EH (cell line): ENCODE measurements around the gene CDSN.

Experiments
- DNase-seq: peaks from one replicate; pipeline ENCODE4 v3.0.0-alpha.2; 2015; ENCODE audit warnings: low read depth

The CDSN gene

GRCh38 chr6:31145386-31145785, 25.1 kb upstream of the CDSN start:
- no peak for DNase-seq

GRCh38 chr6:31144970-31145340, 24.7 kb upstream of the CDSN start:
- no peak for DNase-seq

GRCh38 chr6:31144296-31144969, 24.2 kb upstream of the CDSN start:
- no peak for DNase-seq

- peak; percentile 92 for DNase-seq
These were observed 22.9 kb upstream of the CDSN start for GRCh38 chr6:31143148-31143547.

- DNase-seq = no peak
These were observed 22.1 kb upstream of the CDSN start for GRCh38 chr6:31142361-31142761.

- no peak for DNase-seq
These were observed 20.4 kb upstream of the CDSN start for GRCh38 chr6:31140643-31141042.

- peak; percentile 91 for DNase-seq
These were observed 19.4 kb upstream of the CDSN start for GRCh38 chr6:31139599-31139998.

GRCh38 chr6:31138982-31139381, 18.7 kb upstream of the CDSN start, which contains the start of gene PSORS1C2:
TSS of gene PSORS1C2 (minus strand) at chr6:31139066. CDS start at chr6:31139026, 40 bp downstream.
- no peak for DNase-seq

GRCh38 chr6:31135710-31136109, 15.5 kb upstream of the CDSN start:
- no peak for DNase-seq

GRCh38 chr6:31132806-31133205, 12.6 kb upstream of the CDSN start:
- DNase-seq = no peak

GRCh38 chr6:31131595-31131994, 11.3 kb upstream of the CDSN start:
- no peak for DNase-seq

- DNase-seq = no peak
These were observed 10.5 kb upstream of the CDSN start for GRCh38 chr6:31130751-31131150.

- DNase-seq = no peak
These were observed 8.9 kb upstream of the CDSN start for GRCh38 chr6:31129130-31129529.

GRCh38 chr6:31128093-31128676, 7.9 kb upstream of the CDSN start:
- peak; percentile 53 for DNase-seq

- no peak for DNase-seq
These were observed 6.3 kb upstream of the CDSN start for GRCh38 chr6:31126396-31127175.

GRCh38 chr6:31125586-31126363, 5.5 kb upstream of the CDSN start:
- peak; percentile 90 for DNase-seq

- no peak for DNase-seq
These were observed 4.9 kb upstream of the CDSN start for GRCh38 chr6:31125162-31125561.

- DNase-seq = peak; percentile 93
These were observed 2.8 kb upstream of the CDSN start for GRCh38 chr6:31122791-31123706.

- no peak for DNase-seq
These were observed 1.0 kb upstream of the CDSN start for GRCh38 chr6:31121131-31121790.

- no peak for DNase-seq
These were observed 2.1 kb downstream of the CDSN start for GRCh38 chr6:31118178-31118577.
